ENCODE results near the gene ARHGAP35. TPM values are rescaled to one million over a fixed set of nuclear protein-coding genes. Genes with fewer than 3 reads are reported as not detected.

Gene ARHGAP35
- total and polyA plus RNA-seq, 11 donors, result 34.8 to 91.0 (median 76.5) TPM

- WGBS, 4 donors, result 75 to 83% (median 79%) methylated on average over 12 of the region's 12 CpGs
Measured at GRCh38 chr19:46839752-46840497, 20.9 kb upstream of the ARHGAP35 start.

GRCh38 chr19:46840498-46840942 lies 20.3 kb upstream of the ARHGAP35 start:
- ATAC-seq (peak; percentile 34 to 68 (median 58)), DNase-seq (peak in 2 of 5 donors; percentile 48 to 49)
- TF ChIP-seq POLR2A (IDR thresholded peaks at IDR 0.05) (peak in 1 of 2 donors; percentile 11), CTCF (IDR thresholded peaks at IDR 0.05) (peak; percentile 73 to 89 (median 82))
- 19 to 22% (median 21%) methylated on average over 13 of the region's 13 CpGs for WGBS, 4 donors
- Histone ChIP-seq H3K27ac (peak overlapping the region in 10 of 12 donors; percentile 26 to 83 (median 64)), H3K27me3 (no peaks in the 10 kb centered on the region), H3K9me3 (no peaks in the 10 kb centered on the region), H3K4me3 (no peak overlapping the region), H3K36me3 (peaks cover 2 to 81% (median 57%) of the 10 kb centered on the region in 9 donors), H3K4me1 (peaks cover 0 to 27% (median 13%) of the 10 kb centered on the region in 12 donors)
- intact Hi-C loops (cut with DNase I), result loop anchor here in 8 of 10 donors (1.0 to 10.0 kb wide), 4 partner anchors 83 to 236 kb away; partner anchors contain the start of gene CALM3 (in 1 of the 8)

More at GRCh38 chr19:46839752-46840497, 20.9 kb upstream of the ARHGAP35 start:
- H3K4me1 ChIP-seq, result peaks cover 0 to 27% (median 13%) of the 10 kb centered on the region in 12 donors
- intact Hi-C loops (cut with DNase I), result loop anchor here (1.0 to 10.0 kb wide), 6 partner anchors 55 to 235 kb away; partner anchors contain the start of genes CALM3 (in 1 of the 10) and SLC1A5 (in 1 of the 10)
- no peaks in the 10 kb centered on the region for H3K27me3 ChIP-seq
- DNase-seq (no peak), ATAC-seq (no peak)
- TF ChIP-seq POLR2A (IDR thresholded peaks at IDR 0.05), result no peak
- TF ChIP-seq CTCF (IDR thresholded peaks at IDR 0.05), result no peak
- H3K4me3 ChIP-seq, result no peak overlapping the region
- H3K27ac ChIP-seq, result peak overlapping the region in 4 of 12 donors; percentile 38 to 66 (median 62)
- H3K36me3 ChIP-seq, result peaks cover 2 to 75% (median 52%) of the 10 kb centered on the region in 9 donors
- H3K9me3 ChIP-seq, result no peaks in the 10 kb centered on the region

GRCh38 chr19:46841458-46842083 lies 19.2 kb upstream of the ARHGAP35 start:
- Histone ChIP-seq H3K4me3 (no peak overlapping the region), H3K36me3 (peaks cover 2 to 86% (median 64%) of the 10 kb centered on the region in 9 donors), H3K4me1 (peaks cover 0 to 23% (median 15%) of the 10 kb centered on the region in 12 donors), H3K27me3 (no peaks in the 10 kb centered on the region), H3K9me3 (no peaks in the 10 kb centered on the region), H3K27ac (peak overlapping the region in 11 of 12 donors; percentile 22 to 83 (median 61))
- TF ChIP-seq POLR2A (IDR thresholded peaks at IDR 0.05) (no peak), CTCF (IDR thresholded peaks at IDR 0.05) (no peak)
- ATAC-seq, result peak; percentile 73 to 85 (median 82)
- peak; percentile 77 to 85 (median 82) for DNase-seq
- WGBS, 4 donors, result 42 to 71% (median 50%) methylated on average over 12 of the region's 12 CpGs
- intact Hi-C loops (cut with DNase I), result loop anchor here in 5 of 10 donors (2.0 to 10.0 kb wide), 3 partner anchors 85 to 237 kb away; partner anchors contain the start of gene CALM3 (in 1 of the 5)
